ENCODE data around the gene TMEM132D.

The TMEM132D gene

DNA sequence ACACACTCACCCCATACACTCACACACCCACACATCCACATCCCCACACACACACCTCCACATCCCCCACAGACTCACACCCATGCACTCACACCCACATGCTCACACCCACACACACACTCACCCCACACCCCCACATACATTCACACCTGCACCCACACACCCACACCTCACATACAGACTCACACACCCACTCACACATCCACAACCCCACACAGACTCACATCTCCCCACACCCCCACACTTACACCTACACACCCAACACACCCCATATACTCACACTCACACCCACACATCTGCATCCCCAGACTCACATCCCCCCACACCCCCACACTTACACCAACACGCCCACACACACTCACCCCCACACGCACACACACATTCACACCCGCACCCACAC, 878.8 kb downstream of the TMEM132D start:
- FAIRE-seq = no peak
